WERI-Rb-1 (cell line): ENCODE results near the gene INPP4B.

Experiments
- DNase-seq: peaks from one replicate; pipeline ENCODE4 v3.0.0-alpha.2; 2020
- H3K27ac ChIP-seq: fragments of 250-450 bp; sonication (Bioruptor Pico); 2 replicates; pipeline ENCODE4 v1.5.1; 2020; ENCODE audit warnings: mild to moderate bottlenecking, moderate library complexity
- H3K27me3 ChIP-seq: fragments of 250-450 bp; sonication (Bioruptor Pico); 2 replicates; pipeline ENCODE4 v1.5.1; 2021; ENCODE audit warnings: mild to moderate bottlenecking, low read depth, moderate library complexity; ENCODE audit not compliant: insufficient read depth, severe bottlenecking
- H3K36me3 ChIP-seq: fragments of 250-450 bp; sonication (Bioruptor Pico); 2 replicates; pipeline ENCODE4 v1.5.1; 2020; ENCODE audit warnings: mild to moderate bottlenecking, moderate library complexity
- H3K4me3 ChIP-seq: 2 replicates; pipeline ENCODE4 v1.5.1; 2011; ENCODE audit warnings: low read depth, mild to moderate bottlenecking, control low read depth, low read length
- H3K9me3 ChIP-seq: fragments of 250-450 bp; sonication (Bioruptor Pico); 2 replicates; pipeline ENCODE4 v1.5.1; 2021; ENCODE audit warnings: mild to moderate bottlenecking, moderate library complexity; ENCODE audit not compliant: severe bottlenecking
- CTCF ChIP-seq: IDR thresholded peaks from 2 replicates; pipeline ENCODE4 v1.5.1; 2011; ENCODE audit warnings: low read depth, mild to moderate bottlenecking, control low read depth, inconsistent platforms, low read length

The INPP4B gene

GRCh38 chr4:142406499-142406835, 439.6 kb downstream of the INPP4B start:
- no peaks in the 10 kb centered on the region for H3K27me3 ChIP-seq
- H3K4me3 ChIP-seq: no peak overlapping the region
- H3K9me3 ChIP-seq: no peaks in the 10 kb centered on the region
- DNase-seq: no peak
- no peaks in the 10 kb centered on the region for H3K36me3 ChIP-seq
- H3K27ac ChIP-seq: no peak overlapping the region
- no peak for TF ChIP-seq CTCF

GRCh38 chr4:142405695-142406498, 440.2 kb downstream of the INPP4B start:
- no peak overlapping the region for H3K27ac ChIP-seq

GRCh38 chr4:142405021-142405694, 440.9 kb downstream of the INPP4B start:
- no peaks in the 10 kb centered on the region for H3K9me3 ChIP-seq
- no peaks in the 10 kb centered on the region for H3K27me3 ChIP-seq
- peak overlapping the region; percentile 60 for H3K4me3 ChIP-seq
- peak; percentile 40 for DNase-seq
- H3K27ac ChIP-seq: 0 out of 2 replicates have a peak overlapping the region, but pooled peaks have one; percentile 22
- H3K36me3 ChIP-seq: no peaks in the 10 kb centered on the region
- no peak for TF ChIP-seq CTCF

More at GRCh38 chr4:142405695-142406498, 440.2 kb downstream of the INPP4B start:
- Histone ChIP-seq H3K27me3 (no peaks in the 10 kb centered on the region), H3K4me3 (peak overlapping the region; percentile 60; the same call in 1 of the 2 replicates), H3K36me3 (no peaks in the 10 kb centered on the region), H3K9me3 (no peaks in the 10 kb centered on the region)
- no peak for DNase-seq
- TF ChIP-seq CTCF: no peak

GRCh38 chr4:142404191-142404611, 441.9 kb downstream of the INPP4B start:
- Histone ChIP-seq H3K27me3 (no peaks in the 10 kb centered on the region), H3K36me3 (no peaks in the 10 kb centered on the region), H3K9me3 (no peaks in the 10 kb centered on the region), H3K4me3 (no peak overlapping the region), H3K27ac (no peak overlapping the region)
- TF ChIP-seq CTCF: no peak
- no peak for DNase-seq

- H3K9me3 ChIP-seq: no peaks in the 10 kb centered on the region
- DNase-seq: no peak
- H3K27me3 ChIP-seq: no peaks in the 10 kb centered on the region
- no peak for TF ChIP-seq CTCF
- H3K36me3 ChIP-seq: no peaks in the 10 kb centered on the region
- H3K4me3 ChIP-seq: no peak overlapping the region
- no peak overlapping the region for H3K27ac ChIP-seq
These were observed 443.2 kb downstream of the INPP4B start for GRCh38 chr4:142402900-142403299.
